ENCODE results near the gene KCND3.

Gene KCND3

GRCh38 chr1:111920221-111921024, 69.0 kb downstream of the KCND3 start:
- DNase-seq (ENCODE audit: low read depth in 2 of 2), result no peak

GRCh38 chr1:111911776-111912515, 77.5 kb downstream of the KCND3 start:
- DNase-seq (ENCODE audit: low read depth in 2 of 2), result no peak

- DNase-seq (ENCODE audit: low read depth in 2 of 2), result no peak
These were observed 78.4 kb downstream of the KCND3 start for GRCh38 chr1:111911061-111911460.

- DNase-seq (ENCODE audit: low read depth in 2 of 2), result no peak
These were observed 80.4 kb downstream of the KCND3 start for GRCh38 chr1:111909030-111909429.

- no peak for DNase-seq (ENCODE audit: low read depth in 2 of 2)
These were observed 81.4 kb downstream of the KCND3 start for GRCh38 chr1:111908011-111908621.

GRCh38 chr1:111907321-111907720, 82.1 kb downstream of the KCND3 start:
- DNase-seq (ENCODE audit: low read depth in 2 of 2), result no peak

GRCh38 chr1:111906816-111907215, 82.7 kb downstream of the KCND3 start:
- DNase-seq (ENCODE audit: low read depth in 2 of 2), result no peak

- DNase-seq (ENCODE audit: low read depth in 2 of 2), result no peak
These were observed 83.4 kb downstream of the KCND3 start for GRCh38 chr1:111906111-111906510.

GRCh38 chr1:111904478-111905218, 84.8 kb downstream of the KCND3 start:
- DNase-seq (ENCODE audit: low read depth in 2 of 2), result no peak

GRCh38 chr1:111903871-111904449, 85.5 kb downstream of the KCND3 start:
- DNase-seq (ENCODE audit: low read depth in 2 of 2), result no peak

- DNase-seq (ENCODE audit: low read depth in 2 of 2), result no peak
These were observed 86.2 kb downstream of the KCND3 start for GRCh38 chr1:111903148-111903870.

GRCh38 chr1:111895469-111895868, 94.0 kb downstream of the KCND3 start:
- no peak for DNase-seq (ENCODE audit: low read depth in 2 of 2)

GRCh38 chr1:111895017-111895416, 94.5 kb downstream of the KCND3 start:
- no peak for DNase-seq (ENCODE audit: low read depth in 2 of 2)

- no peak for DNase-seq (ENCODE audit: low read depth in 2 of 2)
These were observed 95.0 kb downstream of the KCND3 start for GRCh38 chr1:111894497-111894896.

GRCh38 chr1:111891566-111891965, 97.9 kb downstream of the KCND3 start:
- no peak for DNase-seq (ENCODE audit: low read depth in 2 of 2)

- no peak for DNase-seq (ENCODE audit: low read depth in 2 of 2)
These were observed 100.6 kb downstream of the KCND3 start for GRCh38 chr1:111888740-111889376.

GRCh38 chr1:111887875-111888274, 101.6 kb downstream of the KCND3 start:
- DNase-seq (ENCODE audit: low read depth in 2 of 2), result no peak

- no peak for DNase-seq (ENCODE audit: low read depth in 2 of 2)
These were observed 102.1 kb downstream of the KCND3 start for GRCh38 chr1:111887385-111887784.

- DNase-seq (ENCODE audit: low read depth in 2 of 2), result no peak
These were observed 102.7 kb downstream of the KCND3 start for GRCh38 chr1:111886741-111887140.

- DNase-seq (ENCODE audit: low read depth in 2 of 2), result no peak
These were observed 104.6 kb downstream of the KCND3 start for GRCh38 chr1:111884772-111885443.
